ENCODE results near the gene TUBB.

- TF ChIP-seq POLR2A (IDR thresholded peaks at IDR 0.05) (no peak), CTCF (IDR thresholded peaks at IDR 0.05) (no peak)
Measured at GRCh38 chr6:30689022-30689865, 30.9 kb upstream of the TUBB start.
